OCI-LY7 (cell line): ENCODE data around the gene NFKB1. TPM values are rescaled to one million over a fixed set of nuclear protein-coding genes. Genes with fewer than 3 reads are reported as not detected.

Experiments
- BruUV-seq: library from RNA; stranded (reverse); fragments of 400-500 nt; replicated peaks from 2 replicates; lab custom pipeline; 2021; lab: Mats Ljungman, UMichigan
- CTCF ChIA-PET: fragments of 300-600 bp; sonication (Branson Sonifier 250); formaldehyde crosslinking; loops from one replicate; lab custom pipeline; 2022; ENCODE audit warnings: antibody characterized with exemption; ENCODE audit not compliant: unreplicated experiment; lab: Charles Lee
- POLR2A ChIA-PET: fragments of 300-600 bp; sonication (Branson Sonifier 250); formaldehyde crosslinking; loops from one replicate; lab custom pipeline; 2022; ENCODE audit warnings: antibody characterized with exemption; lab: Charles Lee
- DNase-seq: peaks from one replicate; pipeline ENCODE4 v3.0.0-alpha.2; 2015; ENCODE audit warnings: low spot score
- H2AFZ ChIP-seq: fragments of 200-600 bp; sonication (generic), shearing (Covaris generic); 2 replicates; pipeline ENCODE4 v1.6.1; 2014; ENCODE audit warnings: mild to moderate bottlenecking, antibody characterized with exemption, low read length, moderate library complexity
- H3K27ac ChIP-seq: fragments of 200-600 bp; sonication (generic); 2 replicates; pipeline ENCODE4 v1.5.1; 2014; ENCODE audit warnings: mixed run types, low read depth, mild to moderate bottlenecking, moderate library complexity, low read length, inconsistent platforms; ENCODE audit not compliant: poor library complexity, severe bottlenecking
- H3K36me3 ChIP-seq: fragments of 200-600 bp; sonication (generic); 2 replicates; pipeline ENCODE4 v1.6.1; 2014; ENCODE audit warnings: mild to moderate bottlenecking, antibody characterized with exemption, low read length, moderate library complexity, mixed read lengths; ENCODE audit not compliant: insufficient read depth
- H3K4me1 ChIP-seq: fragments of 200-600 bp; sonication (generic); 2 replicates; pipeline ENCODE4 v1.5.1; 2014; ENCODE audit warnings: mild to moderate bottlenecking, low read length; ENCODE audit not compliant: insufficient read depth, poor library complexity, severe bottlenecking
- H3K4me2 ChIP-seq: fragments of 200-600 bp; sonication (generic); 2 replicates; pipeline ENCODE4 v1.6.1; 2014; ENCODE audit warnings: mild to moderate bottlenecking, low read length
- H3K4me3 ChIP-seq: fragments of 200-600 bp; sonication (generic); 2 replicates; pipeline ENCODE4 v1.5.1; 2014; ENCODE audit warnings: mild to moderate bottlenecking, low read depth, low read length; ENCODE audit not compliant: poor library complexity, severe bottlenecking
- H3K79me2 ChIP-seq: fragments of 200-600 bp; sonication (generic); 2 replicates; pipeline ENCODE4 v1.6.1; 2016; ENCODE audit warnings: low read depth, mild to moderate bottlenecking, low read length, moderate library complexity, mixed read lengths; ENCODE audit not compliant: insufficient read depth
- H3K9me2 ChIP-seq: fragments of 200-600 bp; sonication (generic); 2 replicates; pipeline ENCODE4 v1.6.1; 2016; ENCODE audit warnings: mild to moderate bottlenecking, low read length, mixed read lengths; ENCODE audit not compliant: insufficient read depth
- H3K9me3 ChIP-seq: fragments of 200-600 bp; sonication (generic); 2 replicates; pipeline ENCODE4 v1.6.1; 2014; ENCODE audit warnings: mild to moderate bottlenecking, mixed run types, low read length, mixed read lengths
- H4K20me1 ChIP-seq: fragments of 200-600 bp; sonication (generic); 2 replicates; pipeline ENCODE4 v1.6.1; 2014; ENCODE audit warnings: mild to moderate bottlenecking, antibody characterized with exemption, low read length, moderate library complexity, mixed read lengths; ENCODE audit not compliant: insufficient read depth
- EZH2phosphoT487 ChIP-seq: fragments of 200-600 bp; sonication (generic); IDR thresholded peaks from 2 replicates; pipeline ENCODE4 v1.6.1; 2018; ENCODE audit warnings: low read depth, borderline replicate concordance, mild to moderate bottlenecking, mixed run types, antibody characterized with exemption, low read length, moderate library complexity, mixed read lengths
- intact Hi-C: fragments of 100-400 bp; cut with micrococcal nuclease; formaldehyde crosslinking; loops from one replicate; pipeline ENCODE4 v1.10.0; 2022; ENCODE audit not compliant: unreplicated experiment
- total RNA-seq, 2 experiments: library from RNA; depleted of rRNA in 1 of 2; stranded (reverse); fragments of >200 nt in 1 of 2; shearing (Covaris generic) in 1 of 2; gene quantifications; 2 replicates each; pipeline ENCODE4 v1.2.3, GENCODE V29; 2014 to 2022
- TF ChIP-seq, protein P1 (sequence below): fragments of 200-600 bp; sonication (generic); conservative IDR thresholded peaks from 2 replicates; pipeline ENCODE4 v1.5.1; 2014; ENCODE audit warnings: mild to moderate bottlenecking, antibody characterized with exemption, low read length, moderate library complexity, mixed read lengths

Gene NFKB1
- total RNA-seq, 2 experiments from 2014 or later = 23.1 to 47.8 TPM

DNA sequence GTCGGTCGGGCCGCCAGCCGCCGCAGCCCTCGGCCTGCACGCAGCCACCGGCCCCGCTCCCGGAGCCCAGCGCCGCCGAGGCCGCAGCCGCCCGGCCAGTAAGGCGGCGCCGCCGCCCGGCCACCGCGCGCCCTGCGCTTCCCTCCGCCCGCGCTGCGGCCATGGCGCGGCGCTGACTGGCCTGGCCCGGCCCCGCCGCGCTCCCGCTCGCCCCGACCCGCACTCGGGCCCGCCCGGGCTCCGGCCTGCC lies 213 bp downstream of the NFKB1 start:
- BruUV-seq = no TSS peak
- CTCF ChIA-PET = no interaction called here
- no peak for TF ChIP-seq EZH2phosphoT487
- TF ChIP-seq, protein P1, sequence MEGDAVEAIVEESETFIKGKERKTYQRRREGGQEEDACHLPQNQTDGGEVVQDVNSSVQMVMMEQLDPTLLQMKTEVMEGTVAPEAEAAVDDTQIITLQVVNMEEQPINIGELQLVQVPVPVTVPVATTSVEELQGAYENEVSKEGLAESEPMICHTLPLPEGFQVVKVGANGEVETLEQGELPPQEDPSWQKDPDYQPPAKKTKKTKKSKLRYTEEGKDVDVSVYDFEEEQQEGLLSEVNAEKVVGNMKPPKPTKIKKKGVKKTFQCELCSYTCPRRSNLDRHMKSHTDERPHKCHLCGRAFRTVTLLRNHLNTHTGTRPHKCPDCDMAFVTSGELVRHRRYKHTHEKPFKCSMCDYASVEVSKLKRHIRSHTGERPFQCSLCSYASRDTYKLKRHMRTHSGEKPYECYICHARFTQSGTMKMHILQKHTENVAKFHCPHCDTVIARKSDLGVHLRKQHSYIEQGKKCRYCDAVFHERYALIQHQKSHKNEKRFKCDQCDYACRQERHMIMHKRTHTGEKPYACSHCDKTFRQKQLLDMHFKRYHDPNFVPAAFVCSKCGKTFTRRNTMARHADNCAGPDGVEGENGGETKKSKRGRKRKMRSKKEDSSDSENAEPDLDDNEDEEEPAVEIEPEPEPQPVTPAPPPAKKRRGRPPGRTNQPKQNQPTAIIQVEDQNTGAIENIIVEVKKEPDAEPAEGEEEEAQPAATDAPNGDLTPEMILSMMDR = no peak
- H3K27ac ChIP-seq = peak overlapping the region; percentile 77
- no peaks in the 10 kb centered on the region for H3K9me3 ChIP-seq
- H3K4me2 ChIP-seq = peak overlapping the region; percentile 93
- POLR2A ChIA-PET = interaction anchor here (0.7 kb wide), 1 partner anchor 70 kb away, joined by 3 read pairs; no protein-coding TSS in a partner anchor
- peaks cover 15% of the 10 kb centered on the region; the same call in 1 of the 2 replicates for H4K20me1 ChIP-seq
- peak overlapping the region; percentile 91; the same call in 1 of the 2 replicates for H2AFZ ChIP-seq
- no peaks in the 10 kb centered on the region for H3K9me2 ChIP-seq
- no peaks in the 10 kb centered on the region for H3K36me3 ChIP-seq
- peaks cover 26% of the 10 kb centered on the region for H3K4me1 ChIP-seq
- no peak for DNase-seq
- H3K4me3 ChIP-seq = peak overlapping the region; percentile 97
- H3K79me2 ChIP-seq = peaks cover 42% of the 10 kb centered on the region
- intact Hi-C loops = loop anchor here (2.0 to 10.0 kb wide), 6 partner anchors 71 to 693 kb away; partner anchors contain the start of genes BDH2, CENPE, MANBA and SLC9B2

- BruUV-seq = TSS peak; percentile 61
- Histone ChIP-seq H3K4me1 (peaks cover 26% of the 10 kb centered on the region), H4K20me1 (peaks cover 15% of the 10 kb centered on the region; the same call in 1 of the 2 replicates), H3K79me2 (peaks cover 53% of the 10 kb centered on the region), H2AFZ (peak overlapping the region; percentile 91; the same call in 1 of the 2 replicates), H3K4me3 (peak overlapping the region; percentile 97), H3K36me3 (no peaks in the 10 kb centered on the region), H3K27ac (peak overlapping the region; percentile 77), H3K9me2 (no peaks in the 10 kb centered on the region), H3K4me2 (peak overlapping the region; percentile 93), H3K9me3 (no peaks in the 10 kb centered on the region)
- ChIA-PET POLR2A (interaction anchor here (0.7 to 1.5 kb wide), 5 partner anchors 9 to 1154 kb away, joined by 3 to 4 read pairs (median 3); no protein-coding TSS in a partner anchor), CTCF (no interaction called here)
- TF ChIP-seq, protein P1 = no peak
- TF ChIP-seq EZH2phosphoT487 = no peak
- intact Hi-C loops = loop anchor here (2.0 to 10.0 kb wide), 5 partner anchors 158 to 692 kb away; partner anchors contain the start of genes BDH2, CENPE, CISD2 and SLC39A8
- DNase-seq = no peak
Measured at GRCh38 chr4:102502543-102502818, 1.3 kb downstream of the NFKB1 start.

DNA sequence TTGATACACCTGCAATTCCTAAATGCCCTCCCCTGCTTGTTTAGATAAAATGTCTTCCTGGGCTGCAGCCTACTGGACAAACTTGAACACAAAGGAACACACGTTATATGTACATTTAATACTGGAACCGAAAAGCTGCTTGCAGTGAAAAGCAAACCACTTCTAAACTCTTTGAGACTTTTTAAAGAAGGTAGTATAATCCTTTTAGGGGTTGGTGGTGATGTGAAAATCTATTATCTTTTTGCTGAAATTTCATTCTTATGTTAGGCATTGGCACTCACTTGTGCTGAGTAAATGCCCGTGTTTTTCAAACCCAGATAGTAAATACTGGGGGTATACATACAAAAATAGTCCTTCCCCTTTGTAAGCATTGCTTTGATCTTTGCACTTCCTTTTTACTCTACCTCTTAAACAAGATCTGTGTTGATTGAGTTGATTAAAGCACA lies 2.2 kb downstream of the NFKB1 start:
- CTCF ChIA-PET = no interaction called here
- no TSS peak for BruUV-seq
- H2AFZ ChIP-seq = peak overlapping the region; percentile 26; the same call in 1 of the 2 replicates

More for the DNA sequence above, 2.2 kb downstream of the NFKB1 start:
- Histone ChIP-seq H3K4me3 (peak overlapping the region; percentile 97), H3K4me2 (peak overlapping the region; percentile 93), H3K4me1 (peaks cover 26% of the 10 kb centered on the region), H3K9me2 (no peaks in the 10 kb centered on the region), H3K27ac (peak overlapping the region; percentile 77), H3K79me2 (peaks cover 62% of the 10 kb centered on the region), H3K9me3 (no peaks in the 10 kb centered on the region), H4K20me1 (peaks cover 15% of the 10 kb centered on the region; the same call in 1 of the 2 replicates), H3K36me3 (no peaks in the 10 kb centered on the region)
- DNase-seq = peak; percentile 54
- intact Hi-C loops = loop anchor here (2.0 to 10.0 kb wide), 5 partner anchors 159 to 691 kb away; partner anchors contain the start of genes BDH2, CENPE, CISD2 and SLC39A8
- TF ChIP-seq, protein P1 = no peak
- no peak for TF ChIP-seq EZH2phosphoT487
- POLR2A ChIA-PET = interaction anchor here (0.7 to 1.5 kb wide), 7 partner anchors 8 to 1155 kb away, joined by 3 to 4 read pairs (median 3); partner anchors contain the start of gene SLC39A8
